Panc1 (cell line): ENCODE data around the gene XK. TPM values are rescaled to one million over a fixed set of nuclear protein-coding genes. Genes with fewer than 3 reads are reported as not detected.

Source experiments
- ATAC-seq: fragments of 200-7000 bp; cut with Tn5 transposase; 2 replicates; pipeline ENCODE4 v1.9.1; 2020; ENCODE audit warnings: mild to moderate bottlenecking, moderate library complexity
- BruUV-seq: library from RNA; stranded (reverse); fragments of 400-500 nt; replicated peaks from 2 replicates; lab custom pipeline; 2021; lab: Mats Ljungman, UMichigan
- CTCF ChIA-PET: fragments of 300-600 bp; sonication (Branson Sonifier 250); formaldehyde crosslinking; loops from one replicate; lab custom pipeline; 2022; ENCODE audit warnings: antibody characterized with exemption; lab: Charles Lee
- POLR2A ChIA-PET: fragments of 300-600 bp; sonication (Branson Sonifier 250); formaldehyde crosslinking; loops from one replicate; lab custom pipeline; 2022; ENCODE audit warnings: antibody characterized with exemption; lab: Charles Lee
- DNase-seq: peaks from one replicate; pipeline ENCODE4 v3.0.0-alpha.2; 2010; ENCODE audit warnings: low read depth, low spot score
- H3K27ac ChIP-seq: 2 replicates; pipeline ENCODE4 v1.5.1; 2011; ENCODE audit warnings: mild to moderate bottlenecking, low read length, inconsistent platforms
- H3K27me3 ChIP-seq: fragments of 200-500 bp; sonication (Bioruptor generic); 2 replicates; pipeline ENCODE4 v1.6.0; 2014; ENCODE audit warnings: low read length, inconsistent platforms; ENCODE audit not compliant: control insufficient read depth, insufficient read depth
- H3K36me3 ChIP-seq: fragments of 200-500 bp; sonication (Bioruptor generic); 2 replicates; pipeline ENCODE4 v1.5.1; 2014; ENCODE audit warnings: inconsistent platforms, mild to moderate bottlenecking, low read length, moderate library complexity; ENCODE audit not compliant: control insufficient read depth, insufficient read depth
- H3K4me1 ChIP-seq: 2 replicates; pipeline ENCODE4 v1.5.1; 2011; ENCODE audit warnings: inconsistent platforms, mild to moderate bottlenecking, low read length, moderate library complexity; ENCODE audit not compliant: control insufficient read depth, insufficient read depth
- H3K4me3 ChIP-seq, 2 experiments: 2 replicates each; pipeline ENCODE4 v1.5.1; 2011 to 2012; ENCODE audit warnings: low read depth in 2 of 2, low read length in 2 of 2, mild to moderate bottlenecking in 2 of 2, inconsistent platforms in 1 of 2, moderate library complexity in 1 of 2
- H3K9me3 ChIP-seq: fragments of 200-500 bp; sonication (Bioruptor generic); 2 replicates; pipeline ENCODE4 v1.5.1; 2014; ENCODE audit warnings: low read depth, mild to moderate bottlenecking, inconsistent platforms, low read length, moderate library complexity; ENCODE audit not compliant: control insufficient read depth, insufficient read depth
- CTCF ChIP-seq: fragments of 450-650 bp; IDR thresholded peaks from 2 replicates; pipeline ENCODE4 v1.5.1; 2017; ENCODE audit warnings: mild to moderate bottlenecking
- POLR2AphosphoS5 ChIP-seq: IDR thresholded peaks from 2 replicates; pipeline ENCODE4 v1.6.1; 2012; ENCODE audit warnings: mild to moderate bottlenecking, low read depth, low read length, moderate library complexity
- REST ChIP-seq, 2 experiments: IDR thresholded peaks; 2 replicates each; pipeline ENCODE4 v1.6.1; 2011 to 2012; ENCODE audit warnings: low read depth in 2 of 2, control low read depth in 1 of 2, low read length in 1 of 2, mild to moderate bottlenecking in 1 of 2, moderate library complexity in 1 of 2; ENCODE audit not compliant: insufficient read depth in 1 of 2
- SIN3A ChIP-seq: IDR thresholded peaks from 2 replicates; pipeline ENCODE4 v1.6.1; 2012; ENCODE audit warnings: low read depth, mild to moderate bottlenecking, low read length, moderate library complexity, borderline replicate concordance; ENCODE audit not compliant: insufficient read depth
- TCF7L2 ChIP-seq: IDR thresholded peaks from 2 replicates; pipeline ENCODE4 v1.6.1; 2011; ENCODE audit warnings: mild to moderate bottlenecking, low read depth, low read length, inconsistent platforms
- in situ Hi-C: cut with HindIII; loops from 2 replicates; pipeline ENCODE4 v1.10.0; 2016; ENCODE audit warnings: low sequenced_read_pairs, low pct_unique_long_range_greater_than_20kb
- intact Hi-C: fragments of 100-400 bp; cut with micrococcal nuclease; formaldehyde crosslinking; loops from one replicate; pipeline ENCODE4 v1.10.0; 2022; ENCODE audit not compliant: unreplicated experiment
- total RNA-seq: library from RNA; stranded (reverse); gene quantifications from one replicate; pipeline ENCODE4 v1.2.1, GENCODE V29; 2021; ENCODE audit not compliant: unreplicated experiment

XK gene
- total RNA-seq, 1 experiment from 2014 or later = 1.3 TPM

GRCh38 chrX:37653397-37654085 is 32.0 kb upstream of the XK start:
- CTCF ChIA-PET = no interaction called here
- Histone ChIP-seq H3K9me3 (no peaks in the 10 kb centered on the region), H3K4me3 (no peak overlapping the region), H3K36me3 (no peaks in the 10 kb centered on the region), H3K27ac (no peak overlapping the region), H3K27me3 (no peaks in the 10 kb centered on the region), H3K4me1 (no peaks in the 10 kb centered on the region)
- POLR2A ChIA-PET = no interaction called here
- intact Hi-C loops (no loop called here), in situ Hi-C loops (no loop called here)
- BruUV-seq = no TSS peak
- TF ChIP-seq REST (IDR thresholded peaks at IDR 0.05; ENCODE audit: insufficient read depth in 1 of 2, low read depth in 2 of 2, low read length in 1 of 2) = no peak
- ATAC-seq (no peak), DNase-seq (no peak)

GRCh38 chrX:37658343-37659030 is 27.1 kb upstream of the XK start:
- Histone ChIP-seq H3K4me1 (no peaks in the 10 kb centered on the region), H3K4me3 (no peak overlapping the region), H3K36me3 (no peaks in the 10 kb centered on the region), H3K9me3 (no peaks in the 10 kb centered on the region), H3K27ac (no peak overlapping the region), H3K27me3 (no peaks in the 10 kb centered on the region)
- no TSS peak for BruUV-seq
- DNase-seq = no peak
- ChIA-PET POLR2A (no interaction called here), CTCF (no interaction called here)
- in situ Hi-C loops = no loop called here
- intact Hi-C loops = no loop called here
- TF ChIP-seq SIN3A = no peak
- TF ChIP-seq POLR2AphosphoS5 = no peak
- no peak for TF ChIP-seq TCF7L2
- no peak for TF ChIP-seq CTCF
- TF ChIP-seq REST (IDR thresholded peaks at IDR 0.05; ENCODE audit: insufficient read depth in 1 of 2, low read depth in 2 of 2, low read length in 1 of 2) = no peak
- ATAC-seq = no peak
